ENCODE measurements around the gene PMPCA.

PMPCA gene

GRCh38 chr9:136393531-136393930 is 16.9 kb upstream of the PMPCA start:
- Histone ChIP-seq H3K36me3 (ENCODE audit: control insufficient read depth in 2 of 2, insufficient read depth in 1 of 2, low read length in 2 of 2) (peaks cover 14 to 92% of the 10 kb centered on the region in 2 experiments), H3K9me3 (ENCODE audit: control insufficient read depth, insufficient read depth, low read depth, low read length) (no peaks in the 10 kb centered on the region), H3K27ac (ENCODE audit: extremely low read depth, low read depth, low read length) (no peak overlapping the region), H3K4me1 (ENCODE audit: control insufficient read depth, insufficient read depth, low read length) (no peaks in the 10 kb centered on the region), H3K4me3 (ENCODE audit: low read depth, low read length) (no peak overlapping the region)
- POLR2A ChIA-PET, result interaction anchor here (1.1 to 1.3 kb wide), 3 partner anchors 27 to 39 kb away, joined by 3 to 5 read pairs (median 3); partner anchors contain the start of gene DNLZ
- TF ChIP-seq ZNF501 (tag by site-specific recombination; IDR thresholded peaks at IDR 0.05) (no peak), ZNF26 (tag by site-specific recombination; IDR thresholded peaks at IDR 0.05) (no peak), ZNF23 (tag by site-specific recombination; IDR thresholded peaks at IDR 0.05; ENCODE audit: borderline replicate concordance) (no peak), ZNF670 (tag by site-specific recombination; IDR thresholded peaks at IDR 0.05; ENCODE audit: low read depth) (no peak), ZNF112 (tag by site-specific recombination; IDR thresholded peaks at IDR 0.05) (no peak), BCL11B (tag by site-specific recombination; IDR thresholded peaks at IDR 0.05; ENCODE audit: low read depth) (no peak), ZFHX2 (tag by site-specific recombination; conservative IDR thresholded peaks at IDR 0.05) (no peak)
- CTCF ChIA-PET, result interaction anchor here (0.7 to 5.1 kb wide), 2 partner anchors 8 to 155 kb away, joined by 3 to 23 read pairs; no protein-coding TSS in a partner anchor

GRCh38 chr9:136394312-136395019 is 16.0 kb upstream of the PMPCA start:
- Histone ChIP-seq H3K4me1 (ENCODE audit: control insufficient read depth, insufficient read depth, low read length) (no peaks in the 10 kb centered on the region), H3K36me3 (ENCODE audit: control insufficient read depth in 2 of 2, insufficient read depth in 1 of 2, low read length in 2 of 2) (peaks cover 14 to 88% of the 10 kb centered on the region in 2 experiments), H3K4me3 (ENCODE audit: low read depth, low read length) (no peak overlapping the region), H3K27ac (ENCODE audit: extremely low read depth, low read depth, low read length) (no peak overlapping the region), H3K9me3 (ENCODE audit: control insufficient read depth, insufficient read depth, low read depth, low read length) (no peaks in the 10 kb centered on the region)
- ChIA-PET POLR2A (interaction anchor here (2.2 to 3.4 kb wide), 2 partner anchors 24 to 32 kb away, joined by 8 to 10 read pairs; partner anchors contain the start of gene DNLZ), CTCF (interaction anchor here (0.7 kb wide), 1 partner anchor 154 kb away, joined by 3 read pairs; no protein-coding TSS in a partner anchor)
- TF ChIP-seq ZNF510 (tag by site-specific recombination; IDR thresholded peaks at IDR 0.05; ENCODE audit: insufficient replicate concordance), result no peak
- TF ChIP-seq ZNF155 (tag by site-specific recombination; IDR thresholded peaks at IDR 0.05), result no peak
- TF ChIP-seq BCL11B (tag by site-specific recombination; IDR thresholded peaks at IDR 0.05; ENCODE audit: low read depth), result no peak
- no peak for TF ChIP-seq ZNF202 (tag by site-specific recombination; IDR thresholded peaks at IDR 0.05; ENCODE audit: borderline replicate concordance)
- TF ChIP-seq KLF1 (tag by site-specific recombination; IDR thresholded peaks at IDR 0.05), result no peak
- TF ChIP-seq PRDM1 (tag by site-specific recombination; IDR thresholded peaks at IDR 0.05), result no peak
- no peak for TF ChIP-seq ZNF558 (tag by site-specific recombination; IDR thresholded peaks at IDR 0.05)
- no peak for TF ChIP-seq ZNF221 (tag by site-specific recombination; IDR thresholded peaks at IDR 0.05; ENCODE audit: borderline replicate concordance)
- TF ChIP-seq ZNF747 (tag by site-specific recombination; IDR thresholded peaks at IDR 0.05), result no peak
- no peak for TF ChIP-seq CTCF (tag by site-specific recombination; IDR thresholded peaks at IDR 0.05)
- TF ChIP-seq ZSCAN30 (tag by site-specific recombination; IDR thresholded peaks at IDR 0.05), result no peak
- TF ChIP-seq RBAK (tag by site-specific recombination; IDR thresholded peaks at IDR 0.05), result no peak
- TF ChIP-seq SP2 (tag by site-specific recombination; IDR thresholded peaks at IDR 0.05), result no peak
- TF ChIP-seq HOXD13 (CRISPR knock-in tag; IDR thresholded peaks at IDR 0.05; ENCODE audit: borderline replicate concordance), result no peak
- TF ChIP-seq ZNF623 (tag by site-specific recombination; IDR thresholded peaks at IDR 0.05), result no peak
- no peak for TF ChIP-seq ZNF121 (tag by site-specific recombination; IDR thresholded peaks at IDR 0.05)
- no peak for TF ChIP-seq ZNF645 (tag by site-specific recombination; IDR thresholded peaks at IDR 0.05)
- TF ChIP-seq GLI4 (tag by site-specific recombination; IDR thresholded peaks at IDR 0.05), result no peak
- TF ChIP-seq ZBTB8A (tag by site-specific recombination; IDR thresholded peaks at IDR 0.05), result no peak
- no peak for TF ChIP-seq ZBTB17 (tag by site-specific recombination; IDR thresholded peaks at IDR 0.05)
